Stimulated activated CD4-positive, alpha-beta T cell treated with anti-CD3 and anti-CD28 coated beads, Interleukin-15, amount 100 ng/mL, for 1 hour (primary cell): ENCODE data around the gene IQCK.

Experiments used
- DNase-seq, 2 donors: peaks; one replicate each; pipeline ENCODE4 v3.0.0-alpha.2; 2020; ENCODE audit warnings: low read depth in 1 of 2, low spot score in 1 of 2

IQCK gene

GRCh38 chr16:19698480-19699465, 19.3 kb upstream of the IQCK start:
- DNase-seq, result no peak

GRCh38 chr16:19699472-19699871, 18.6 kb upstream of the IQCK start:
- DNase-seq, result no peak

GRCh38 chr16:19700319-19700781, 17.7 kb upstream of the IQCK start:
- no peak for DNase-seq

DNA sequence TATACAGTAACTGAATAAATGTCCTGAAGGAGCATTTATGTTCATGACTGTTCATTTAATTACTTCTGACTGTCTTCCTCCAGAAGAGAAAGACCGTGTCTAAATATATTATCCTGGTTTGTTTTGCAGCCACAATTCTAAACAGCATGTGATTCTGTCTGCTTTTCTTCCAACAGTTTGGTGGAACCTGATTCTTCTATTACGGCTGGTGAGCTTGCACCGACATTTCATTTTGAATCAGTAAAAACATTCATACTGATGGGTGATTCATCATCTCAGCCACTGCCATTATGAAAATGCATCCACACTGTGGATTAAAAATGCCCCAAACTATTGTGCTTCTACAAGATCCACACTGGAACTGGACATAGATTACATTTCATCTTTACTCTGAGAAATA, 17.0 kb upstream of the IQCK start:
- DNase-seq, result no peak

DNA sequence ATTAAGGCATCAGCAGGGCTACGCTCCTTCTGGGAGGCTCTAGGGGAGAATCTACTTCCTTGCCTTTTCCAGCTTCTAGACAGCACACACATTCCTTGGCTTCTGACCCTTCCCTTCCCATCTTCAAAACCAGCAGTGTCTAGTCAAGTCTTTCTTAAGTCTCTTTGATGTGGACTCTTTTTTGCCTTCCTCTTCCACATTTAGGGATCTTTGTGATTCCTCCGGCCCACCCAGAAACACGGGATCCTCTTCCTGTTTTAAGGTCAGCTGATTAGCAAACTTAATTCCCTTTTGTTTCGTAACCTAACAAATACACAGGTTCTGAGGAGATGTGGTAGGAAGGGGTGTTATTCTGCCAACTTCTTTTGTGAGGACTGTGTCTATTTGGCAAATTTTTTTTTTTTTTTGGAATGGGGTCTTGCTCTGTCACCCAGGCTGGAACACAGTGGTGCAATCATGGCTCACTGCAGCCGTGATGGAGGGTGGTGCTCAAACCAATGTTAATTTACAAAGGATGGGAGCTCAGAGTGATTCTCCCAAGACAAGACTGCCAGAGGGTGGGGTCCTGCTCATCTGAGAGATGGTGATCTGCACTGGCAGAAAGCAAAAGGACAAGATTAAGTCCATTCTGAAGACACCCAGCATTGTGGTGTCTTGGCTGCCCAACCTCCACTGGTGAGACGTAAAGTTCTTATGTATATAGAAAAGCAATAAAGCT, 14.7 kb upstream of the IQCK start:
- no peak for DNase-seq

- DNase-seq, result no peak
These were observed 13.5 kb upstream of the IQCK start for GRCh38 chr16:19704321-19705145.

DNA sequence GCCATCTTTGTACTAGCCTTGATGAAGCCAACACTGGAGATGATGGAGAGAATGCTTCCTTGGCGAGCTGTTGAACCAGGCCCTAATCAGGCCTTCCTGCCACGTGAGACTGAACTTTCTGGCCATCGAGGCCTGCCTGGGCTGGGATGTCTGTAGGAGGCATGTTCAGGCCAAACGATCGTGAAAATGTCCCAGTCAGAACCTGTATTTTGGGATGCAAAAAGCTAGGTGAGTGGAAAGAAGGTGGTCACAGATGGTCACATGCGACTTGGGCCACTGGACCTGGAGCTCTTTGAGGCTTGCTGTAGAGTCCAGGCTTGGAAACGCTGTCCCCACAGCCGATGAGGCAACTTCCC, 12.9 kb upstream of the IQCK start:
- no peak for DNase-seq

- DNase-seq, result no peak
These were observed 12.2 kb upstream of the IQCK start for GRCh38 chr16:19705843-19706242.

GRCh38 chr16:19706846-19707245, 11.2 kb upstream of the IQCK start:
- no peak for DNase-seq

GRCh38 chr16:19707569-19708295, 10.3 kb upstream of the IQCK start:
- DNase-seq, result no peak

GRCh38 chr16:19708296-19709205, 9.5 kb upstream of the IQCK start:
- no peak for DNase-seq

DNA sequence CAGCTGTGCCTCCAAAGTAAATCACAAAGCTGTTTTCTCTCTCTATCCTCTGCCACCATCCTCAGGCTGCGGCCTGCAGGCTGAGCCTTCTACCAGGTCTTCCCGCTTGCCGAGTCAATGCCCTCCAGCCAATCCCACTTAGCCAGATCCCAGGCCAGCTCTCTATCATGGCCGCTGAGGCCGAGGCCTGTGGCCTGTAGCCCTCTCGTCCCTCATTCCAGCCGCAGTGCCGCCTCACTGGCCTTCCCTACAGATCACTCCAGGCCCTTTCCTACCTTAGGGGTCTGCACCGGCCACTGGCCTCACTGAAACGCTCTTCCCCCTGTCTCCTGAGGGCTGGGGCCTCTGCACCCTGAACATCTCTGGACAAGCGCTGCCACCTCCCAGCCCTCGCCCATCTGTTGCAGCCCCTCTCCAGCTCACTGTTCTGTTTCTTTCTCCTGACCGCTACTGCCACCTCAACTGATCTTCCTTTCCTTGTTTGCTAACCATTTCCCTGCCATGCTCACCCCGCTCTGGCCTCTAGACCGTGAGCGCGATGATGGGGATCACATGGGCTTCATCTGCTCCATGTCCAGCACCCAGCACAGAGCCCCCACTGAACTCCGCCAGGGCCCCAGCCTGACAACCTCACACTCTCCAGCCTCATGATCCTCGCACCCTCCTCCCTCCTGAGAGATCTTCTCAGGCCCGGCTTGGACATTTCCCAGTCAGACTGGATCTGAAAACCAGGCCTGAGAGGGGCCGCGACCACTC, 8.5 kb upstream of the IQCK start:
- no peak for DNase-seq

DNA sequence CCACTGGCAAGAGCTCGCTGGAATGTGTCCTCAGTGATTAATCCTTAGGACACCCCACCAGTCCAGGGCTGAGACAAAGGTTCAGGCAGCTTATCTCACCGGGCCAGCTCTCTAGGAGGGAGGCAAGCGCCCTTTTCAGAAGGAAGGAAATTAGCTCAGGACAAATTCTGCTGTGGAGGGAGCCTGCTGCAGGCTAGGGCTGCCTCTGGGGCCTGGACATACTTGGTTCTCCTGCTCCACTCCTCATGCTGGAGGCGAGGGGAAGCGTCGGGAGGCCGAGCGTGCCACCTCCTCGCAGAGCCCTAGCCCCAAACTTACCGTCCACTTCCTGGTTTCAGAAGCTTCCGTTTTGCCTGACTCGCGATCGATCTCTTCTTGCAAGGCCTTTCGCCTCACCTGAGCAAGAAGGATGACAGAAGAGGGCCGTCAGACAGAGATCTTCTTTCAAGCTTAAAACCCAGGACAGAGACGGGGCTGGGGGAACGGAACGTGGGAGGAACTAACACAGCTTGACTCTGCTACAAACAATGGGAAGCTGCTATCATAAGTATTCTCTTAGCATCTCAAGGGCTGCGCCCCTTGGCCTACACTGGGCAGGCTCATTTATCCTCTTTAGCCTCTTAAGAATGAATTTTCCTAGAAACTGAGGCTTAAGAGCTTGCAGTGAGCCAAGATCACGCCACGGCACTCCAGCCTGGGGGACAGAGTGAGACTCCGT, 7.7 kb upstream of the IQCK start:
- no peak for DNase-seq

- DNase-seq, result no peak
These were observed 7.0 kb upstream of the IQCK start for GRCh38 chr16:19710991-19711545.

GRCh38 chr16:19711643-19712042, 6.4 kb upstream of the IQCK start:
- DNase-seq, result no peak

DNA sequence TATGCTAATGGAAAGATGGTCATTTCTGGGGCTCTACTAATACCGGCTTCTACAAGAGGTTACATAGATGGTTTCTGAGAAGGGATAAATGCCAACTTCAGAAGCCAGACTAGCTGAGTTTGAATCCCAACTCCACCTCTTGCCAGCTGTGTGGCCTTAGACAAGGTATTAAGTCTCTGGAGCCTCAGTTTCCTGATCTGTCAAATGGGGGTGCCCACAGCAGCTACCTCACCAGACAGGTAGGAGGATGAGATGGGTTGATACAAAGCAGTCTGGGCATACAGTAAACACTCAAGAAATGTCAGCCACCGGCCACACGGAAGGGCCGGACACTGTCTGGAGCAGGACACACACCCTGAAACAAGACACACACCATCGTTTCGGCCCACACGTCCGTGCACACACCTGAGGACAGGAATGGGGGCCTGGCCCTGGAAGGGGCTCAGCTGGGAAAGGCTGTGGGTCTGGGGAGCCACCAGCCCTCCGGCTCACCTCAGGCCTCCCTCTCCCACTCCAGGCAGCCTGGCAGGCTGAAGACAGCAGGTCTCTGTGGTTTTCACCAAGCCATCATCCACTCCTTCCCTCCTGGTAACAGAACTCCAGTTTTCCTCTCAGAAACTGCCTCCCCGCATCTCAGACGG, 5.5 kb upstream of the IQCK start:
- no peak for DNase-seq

DNA sequence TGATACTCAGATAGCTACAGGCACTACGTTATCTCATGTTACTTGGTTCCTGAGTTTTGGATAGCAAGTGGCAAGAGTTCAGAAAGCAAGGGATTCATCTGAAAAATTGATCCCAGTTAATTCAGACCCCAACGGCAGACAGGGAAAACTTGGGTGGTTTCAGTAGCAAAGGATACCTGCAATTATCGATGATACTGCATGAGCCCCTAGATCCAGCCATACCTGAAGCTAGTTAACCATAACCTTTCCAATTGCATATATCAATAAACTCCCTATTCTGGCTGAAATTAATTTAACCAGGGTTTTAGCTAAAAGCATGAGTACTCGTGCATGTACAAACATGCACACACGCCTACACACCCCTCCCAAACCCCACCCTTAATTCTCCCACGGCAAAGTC, 4.4 kb upstream of the IQCK start:
- DNase-seq, result no peak

- DNase-seq, result no peak
These were observed 2.5 kb upstream of the IQCK start for GRCh38 chr16:19715566-19715965.
